ENCODE measurements around the gene FMOD.
"Not testable (repeated sequence)": the region's sequence is repeated elsewhere in the genome, so short reads cannot be mapped to it uniquely, and the experiment has no call there.

Gene FMOD

DNA sequence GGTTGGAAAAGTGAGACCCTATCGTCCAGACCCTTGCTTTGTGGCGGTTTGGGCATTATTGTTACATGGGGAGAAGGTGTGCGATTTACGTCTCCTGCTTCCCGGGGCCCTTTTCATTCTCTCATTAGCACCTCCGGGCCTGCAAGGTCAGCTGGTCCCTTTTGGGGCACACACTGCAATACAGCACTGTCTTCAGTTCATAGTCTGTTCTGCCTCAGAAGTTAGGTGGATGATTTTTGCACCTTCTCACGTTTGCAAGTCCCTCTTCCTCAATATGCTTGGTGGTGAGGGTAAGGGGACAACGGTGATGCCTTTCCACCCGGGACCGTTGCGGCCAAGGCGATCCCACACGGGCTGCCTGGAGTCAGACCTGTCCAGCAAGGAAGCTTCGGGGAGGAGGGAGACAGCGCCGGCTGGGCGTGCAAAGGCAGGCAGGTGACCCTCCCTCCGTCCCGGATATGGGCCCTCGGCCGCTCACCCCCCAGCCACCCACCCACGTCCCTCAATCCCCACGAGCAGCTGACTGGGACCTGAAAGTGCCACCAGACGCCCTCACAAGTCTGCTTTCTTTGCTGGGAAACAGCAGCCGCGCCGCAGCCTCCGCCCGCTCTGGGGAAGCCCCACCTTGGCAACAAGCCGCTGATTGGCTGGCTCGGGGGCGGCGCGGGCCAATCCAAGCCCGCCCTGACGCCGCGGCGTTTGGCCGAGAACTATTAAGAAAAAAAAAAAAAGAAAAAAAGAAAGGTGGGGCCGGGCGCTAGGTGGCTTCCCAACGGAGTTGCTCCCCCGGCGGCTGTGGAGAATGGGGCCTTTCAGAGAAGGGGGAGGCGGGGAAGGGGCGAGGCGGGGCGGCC is 23.9 kb downstream of the FMOD start:
- peak; percentile 89 for DNase-seq (ENCODE audit: low read depth in 2 of 2)

GRCh38 chr1:203325418-203326091 is 25.4 kb downstream of the FMOD start:
- DNase-seq (ENCODE audit: low read depth in 2 of 2), result no peak

GRCh38 chr1:203325026-203325417 is 25.9 kb downstream of the FMOD start:
- no peak for DNase-seq (ENCODE audit: low read depth in 2 of 2)

DNA sequence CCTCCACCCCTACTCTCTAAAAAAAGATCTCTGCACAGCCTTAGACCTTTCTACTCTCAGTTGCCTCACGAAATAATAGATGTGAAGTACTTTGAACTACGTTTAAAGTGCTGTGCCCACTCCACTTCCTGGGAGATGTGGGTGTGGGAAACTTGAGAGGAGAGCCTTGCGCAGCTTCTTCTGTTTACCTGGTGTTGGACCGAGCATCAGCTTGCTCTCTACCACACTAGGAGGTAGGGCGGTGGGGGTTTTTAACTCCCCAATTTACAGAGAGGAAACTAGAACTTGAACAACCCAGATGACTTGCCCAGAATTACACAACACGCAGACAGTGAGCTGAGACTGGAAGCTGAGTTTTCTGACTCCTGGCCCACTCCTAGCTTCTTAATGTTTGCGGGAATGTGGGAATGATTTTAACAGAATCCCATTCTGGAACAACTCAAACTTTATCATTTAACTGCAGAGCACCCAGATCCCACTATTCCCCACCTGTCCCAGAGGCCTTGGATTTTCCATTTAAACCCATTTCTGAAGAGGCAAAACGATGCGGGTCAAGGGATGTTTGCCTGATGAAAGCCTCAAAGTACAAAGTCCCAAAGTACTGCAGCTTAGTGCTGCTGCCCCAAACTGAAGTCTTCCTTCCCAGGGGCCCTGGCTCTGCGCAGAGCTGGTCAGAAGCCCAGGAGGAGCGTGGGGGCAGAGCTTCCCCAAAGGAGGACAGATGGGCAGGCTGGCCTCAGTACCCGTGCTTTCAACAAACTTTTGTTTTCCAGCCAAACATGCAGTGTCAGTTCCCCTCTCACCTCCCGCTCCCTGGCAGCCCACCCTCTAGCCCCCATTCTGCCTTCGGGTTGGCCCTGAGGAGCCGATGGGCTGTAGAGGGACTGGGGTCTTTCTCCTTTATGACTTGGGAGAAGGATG is 26.6 kb downstream of the FMOD start:
- no peak for DNase-seq (ENCODE audit: low read depth in 2 of 2)

- no peak for DNase-seq (ENCODE audit: low read depth in 2 of 2)
These were observed 27.3 kb downstream of the FMOD start for GRCh38 chr1:203323587-203323986.

DNA sequence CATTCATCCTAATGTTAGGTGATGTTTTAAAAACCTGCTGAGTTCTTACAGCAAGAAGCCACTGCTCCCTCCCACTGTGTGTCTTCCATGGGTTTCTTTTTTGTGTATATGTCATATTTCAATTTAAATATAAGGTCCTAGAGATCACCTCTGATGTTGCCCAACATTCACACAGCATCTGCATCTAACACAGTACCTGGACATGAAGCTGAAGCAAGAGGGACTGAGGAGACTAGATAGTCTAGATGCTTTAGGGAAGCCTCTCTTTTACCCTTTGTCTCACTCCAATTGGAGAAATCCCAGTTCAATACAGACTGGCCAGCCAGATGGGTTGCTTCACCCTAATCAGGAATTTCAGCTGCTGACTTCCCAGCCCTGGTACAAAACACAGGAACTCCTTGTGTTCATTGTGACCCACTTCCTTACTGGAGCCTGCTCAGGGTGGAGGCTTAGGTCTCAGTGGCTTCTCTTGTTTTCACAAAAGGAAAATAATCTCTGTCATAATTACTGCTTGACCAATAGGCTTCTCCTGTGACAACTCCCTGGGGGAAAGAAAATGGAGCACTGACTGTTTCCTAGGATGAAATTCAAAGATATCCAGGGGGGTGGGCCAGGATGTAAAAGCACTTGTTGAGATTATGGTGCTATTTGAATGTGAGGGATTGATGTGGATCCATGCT is 28.3 kb downstream of the FMOD start:
- DNase-seq (ENCODE audit: low read depth in 2 of 2), result no peak

GRCh38 chr1:203321273-203322052 is 29.5 kb downstream of the FMOD start:
- DNase-seq (ENCODE audit: low read depth in 2 of 2), result no peak

GRCh38 chr1:203320591-203321272 is 30.2 kb downstream of the FMOD start:
- no peak for DNase-seq (ENCODE audit: low read depth in 2 of 2)

GRCh38 chr1:203318229-203318517 is 32.7 kb downstream of the FMOD start:
- DNase-seq (ENCODE audit: low read depth in 2 of 2), result no peak

- DNase-seq (ENCODE audit: low read depth in 2 of 2), result no peak
These were observed 33.3 kb downstream of the FMOD start for GRCh38 chr1:203317429-203318228.

DNA sequence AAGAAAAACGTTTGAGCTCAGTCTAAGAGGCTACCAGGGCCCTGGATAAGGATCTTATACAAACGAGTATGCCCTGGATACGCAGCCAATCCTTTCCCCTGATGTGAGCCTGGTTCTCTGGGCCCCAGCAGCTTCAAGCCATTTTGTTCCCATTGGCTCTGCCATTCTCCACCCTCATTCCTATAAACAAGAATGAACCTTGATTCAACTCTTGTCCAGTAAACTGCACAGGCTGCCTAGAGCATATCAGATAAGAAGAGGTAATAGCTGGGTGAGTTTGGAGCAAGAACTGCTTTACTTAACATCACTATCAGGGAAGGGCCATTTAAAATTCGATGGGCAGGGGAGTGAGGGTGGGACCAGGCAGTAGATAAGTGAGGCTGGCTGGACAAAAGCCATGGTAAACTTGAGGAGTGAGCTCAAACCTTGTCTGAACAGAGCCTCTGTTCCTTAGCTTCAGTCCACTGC is 34.3 kb downstream of the FMOD start:
- no peak for DNase-seq (ENCODE audit: low read depth in 2 of 2)

DNA sequence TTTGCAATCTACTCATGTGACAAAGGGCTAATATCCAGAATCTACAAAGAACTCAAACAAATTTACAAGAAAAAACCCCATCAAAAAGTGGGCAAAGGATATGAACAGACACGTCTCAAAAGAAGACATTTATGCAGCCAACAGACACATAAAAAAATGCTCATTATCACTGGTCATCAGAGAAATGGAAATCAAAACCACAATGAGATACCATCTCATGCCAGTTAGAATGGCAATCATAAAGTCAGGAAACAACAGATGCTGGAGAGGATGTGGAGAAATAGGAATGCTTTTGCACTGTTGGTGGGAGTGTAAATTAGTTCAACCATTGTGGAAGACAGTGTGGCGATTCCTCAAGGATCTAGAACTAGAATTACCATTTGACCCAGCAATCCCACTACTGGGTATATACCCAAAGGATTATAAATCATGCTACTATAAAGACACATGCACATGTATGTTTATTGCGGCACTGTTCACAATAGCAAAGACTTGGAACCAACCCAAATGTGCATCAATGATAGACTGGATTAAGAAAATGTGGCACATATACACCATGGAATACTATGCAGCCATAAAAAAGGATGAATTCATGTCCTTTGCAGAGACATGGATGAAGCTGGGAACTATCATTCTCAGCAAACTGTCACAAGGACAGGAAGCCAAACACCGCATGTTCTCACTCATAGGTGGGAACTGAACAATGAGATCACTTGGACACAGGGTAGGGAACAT is 36.7 kb downstream of the FMOD start:
- DNase-seq (ENCODE audit: low read depth in 2 of 2), result not testable (repeated sequence)

GRCh38 chr1:203311368-203312301 is 39.3 kb downstream of the FMOD start:
- no peak for DNase-seq (ENCODE audit: low read depth in 2 of 2)

DNA sequence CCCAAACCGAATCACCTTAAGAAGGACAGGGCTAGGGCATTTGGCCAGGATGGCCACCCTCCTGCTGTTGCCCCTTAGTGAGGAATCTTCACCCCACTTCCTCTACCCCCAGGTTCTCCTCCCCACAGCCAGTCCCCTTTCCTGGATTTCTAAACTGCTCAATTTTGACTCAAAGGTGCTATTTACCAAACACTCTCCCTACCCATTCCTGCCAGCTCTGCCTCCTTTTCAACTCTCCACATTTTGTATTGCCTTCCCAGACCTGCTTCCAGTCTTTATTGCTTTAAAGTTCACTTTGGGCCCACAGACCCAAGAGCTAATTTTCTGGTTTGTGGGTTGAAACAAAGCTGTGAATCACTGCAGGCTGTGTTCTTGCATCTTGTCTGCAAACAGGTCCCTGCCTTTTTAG is 42.0 kb downstream of the FMOD start:
- DNase-seq (ENCODE audit: low read depth in 2 of 2), result no peak

DNA sequence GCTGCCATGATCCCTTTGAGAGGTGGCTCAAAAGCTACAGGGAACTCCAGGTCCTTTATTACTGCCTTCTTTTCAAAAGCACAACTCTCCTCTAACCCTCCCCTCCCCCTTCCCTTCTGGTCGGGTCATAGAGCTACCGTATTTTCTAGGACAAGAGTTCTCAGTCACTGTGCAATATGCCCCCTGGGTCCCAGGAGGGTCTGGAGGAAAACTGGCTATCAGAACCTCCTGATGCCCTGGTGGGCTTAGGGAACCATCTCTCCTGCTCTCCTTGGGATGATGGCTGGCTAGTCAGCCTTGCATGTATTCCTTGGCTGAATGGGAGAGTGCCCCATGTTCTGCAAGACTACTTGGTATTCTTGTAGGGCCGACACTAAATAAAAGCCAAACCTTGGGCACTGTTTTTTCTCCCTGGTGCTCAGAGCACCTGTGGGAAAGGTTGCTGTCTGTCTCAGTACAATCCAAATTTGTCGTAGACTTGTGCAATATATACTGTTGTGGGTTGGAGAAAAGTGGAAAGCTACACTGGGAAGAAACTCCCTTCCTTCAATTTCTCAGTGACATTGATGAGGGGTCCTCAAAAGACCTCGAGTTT is 42.5 kb downstream of the FMOD start:
- DNase-seq (ENCODE audit: low read depth in 2 of 2), result no peak

GRCh38 chr1:203307641-203308126 is 43.2 kb downstream of the FMOD start:
- no peak for DNase-seq (ENCODE audit: low read depth in 2 of 2)

DNA sequence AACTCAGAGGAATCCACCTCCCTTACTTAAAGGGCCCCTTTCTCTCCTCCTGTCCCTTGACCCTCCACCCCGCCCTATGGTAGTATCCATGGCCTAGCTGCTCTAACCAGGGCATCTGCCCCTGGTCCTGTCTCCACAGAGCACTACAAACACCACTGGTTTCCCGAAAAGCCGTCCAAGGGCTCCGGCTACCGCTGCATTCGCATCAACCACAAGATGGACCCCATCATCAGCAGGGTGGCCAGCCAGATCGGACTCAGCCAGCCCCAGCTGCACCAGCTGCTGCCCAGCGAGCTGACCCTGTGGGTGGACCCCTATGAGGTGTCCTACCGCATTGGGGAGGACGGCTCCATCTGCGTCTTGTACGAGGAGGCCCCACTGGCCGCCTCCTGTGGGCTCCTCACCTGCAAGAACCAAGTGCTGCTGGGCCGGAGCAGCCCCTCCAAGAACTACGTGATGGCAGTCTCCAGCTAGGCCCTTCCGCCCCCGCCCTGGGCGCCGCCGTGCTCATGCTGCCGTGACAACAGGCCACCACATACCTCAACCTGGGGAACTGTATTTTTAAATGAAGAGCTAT is 43.9 kb downstream of the FMOD start:
- DNase-seq (ENCODE audit: low read depth in 2 of 2), result peak in 1 of 2 donors; percentile 45
